GM23248 (cell line): ENCODE data around the gene SEMA3D. TPM values are rescaled to one million over a fixed set of nuclear protein-coding genes. Genes with fewer than 3 reads are reported as not detected.
A peak's percentile ranks its signal among the peaks of the same experiment; 100 is the strongest.

Experiments used
- DNase-seq: peaks from one replicate; pipeline ENCODE4 v3.0.0-alpha.2; 2015
- H2AFZ ChIP-seq: fragments of 200-600 bp; sonication (generic); 2 replicates; pipeline ENCODE4 v1.6.1; 2016; ENCODE audit warnings: antibody characterized with exemption
- H3F3A ChIP-seq: fragments of 200-600 bp; sonication (generic); 2 replicates; pipeline ENCODE4 v1.6.1; 2016; ENCODE audit warnings: mild to moderate bottlenecking, antibody characterized with exemption, mixed run types; ENCODE audit not compliant: insufficient read depth
- H3K27ac ChIP-seq: fragments of 200-600 bp; sonication (generic); 2 replicates; pipeline ENCODE4 v1.5.1; 2016; ENCODE audit warnings: mild to moderate bottlenecking
- H3K27me3 ChIP-seq: fragments of 200-600 bp; sonication (generic); replicated peaks from 2 replicates; pipeline ENCODE4 v1.6.1; 2016; ENCODE audit warnings: mild to moderate bottlenecking; ENCODE audit not compliant: insufficient read depth
- H3K36me3 ChIP-seq: fragments of 200-600 bp; sonication (generic); 2 replicates; pipeline ENCODE4 v1.6.1; 2016; ENCODE audit warnings: low read depth, mild to moderate bottlenecking
- H3K4me1 ChIP-seq: fragments of 200-600 bp; sonication (generic); 2 replicates; pipeline ENCODE4 v1.6.1; 2016; ENCODE audit warnings: mild to moderate bottlenecking; ENCODE audit not compliant: insufficient read depth
- H3K4me2 ChIP-seq: fragments of 200-600 bp; sonication (generic); one replicate; pipeline ENCODE4 v1.6.1; 2016; ENCODE audit warnings: mild to moderate bottlenecking; ENCODE audit not compliant: unreplicated experiment
- H3K4me3 ChIP-seq: fragments of 200-600 bp; sonication (generic); 2 replicates; pipeline ENCODE4 v1.5.1; 2016; ENCODE audit warnings: mild to moderate bottlenecking
- H3K79me2 ChIP-seq: fragments of 200-600 bp; sonication (generic); 2 replicates; pipeline ENCODE4 v1.6.1; 2016; ENCODE audit warnings: mild to moderate bottlenecking; ENCODE audit not compliant: insufficient read depth
- H3K9ac ChIP-seq: fragments of 200-600 bp; sonication (generic); 2 replicates; pipeline ENCODE4 v1.6.1; 2016; ENCODE audit warnings: mild to moderate bottlenecking
- H3K9me2 ChIP-seq: fragments of 200-600 bp; sonication (generic); 2 replicates; pipeline ENCODE4 v1.6.1; 2016; ENCODE audit warnings: mixed run types, mild to moderate bottlenecking, moderate library complexity; ENCODE audit not compliant: insufficient read depth
- H3K9me3 ChIP-seq: fragments of 200-600 bp; sonication (generic); one replicate; pipeline ENCODE4 v1.6.1; 2017; ENCODE audit warnings: low read depth
- H4K20me1 ChIP-seq: fragments of 200-600 bp; sonication (generic); 2 replicates; pipeline ENCODE4 v1.6.0; 2016; ENCODE audit not compliant: insufficient read depth
- EZH2 ChIP-seq: fragments of 200-600 bp; sonication (generic); IDR thresholded peaks from 2 replicates; pipeline ENCODE4 v1.6.1; 2018; ENCODE audit warnings: antibody characterized with exemption, mild to moderate bottlenecking; ENCODE audit not compliant: insufficient read depth, poor library complexity, severe bottlenecking
- EZH2phosphoT487 ChIP-seq: fragments of 200-600 bp; sonication (generic); IDR thresholded peaks from 2 replicates; pipeline ENCODE4 v1.6.1; 2018; ENCODE audit warnings: antibody characterized with exemption, moderate library complexity, mild to moderate bottlenecking, low read depth; ENCODE audit not compliant: insufficient read depth
- WGBS, 2 experiments: methylation state at CpG; one replicate each; pipeline ENCODE4 v1.1.6; 2015 to 2017; ENCODE audit warnings: low lambda C conversion rate in 2 of 2, low coverage in 1 of 2; ENCODE audit errors: missing lambda C conversion rate in 2 of 2; 5-methylcytosine and 5-hydroxymethylcytosine counted together
- in situ Hi-C: fragments of 300-500 bp; cut with MboI; formaldehyde crosslinking; loops from 2 replicates; pipeline ENCODE4 v1.15.0; 2020
- polyA plus RNA-seq: library from polyadenylated mRNA; unstranded; fragments of >200 nt; fragmentation: Nextera tagmentation; extraction: Ambion mirVana; gene quantifications from 2 replicates; pipeline ENCODE4 v1.2.1, GENCODE V29; 2016
- total RNA-seq: library from RNA; depleted of rRNA; stranded (reverse); fragments of >200 nt; shearing (Covaris generic); gene quantifications from 2 replicates; pipeline ENCODE4 v1.2.3, GENCODE V29; 2014

Gene SEMA3D
- total and polyA plus RNA-seq, 2 experiments from 2014 or later: 4.0 to 6.6 TPM

DNA sequence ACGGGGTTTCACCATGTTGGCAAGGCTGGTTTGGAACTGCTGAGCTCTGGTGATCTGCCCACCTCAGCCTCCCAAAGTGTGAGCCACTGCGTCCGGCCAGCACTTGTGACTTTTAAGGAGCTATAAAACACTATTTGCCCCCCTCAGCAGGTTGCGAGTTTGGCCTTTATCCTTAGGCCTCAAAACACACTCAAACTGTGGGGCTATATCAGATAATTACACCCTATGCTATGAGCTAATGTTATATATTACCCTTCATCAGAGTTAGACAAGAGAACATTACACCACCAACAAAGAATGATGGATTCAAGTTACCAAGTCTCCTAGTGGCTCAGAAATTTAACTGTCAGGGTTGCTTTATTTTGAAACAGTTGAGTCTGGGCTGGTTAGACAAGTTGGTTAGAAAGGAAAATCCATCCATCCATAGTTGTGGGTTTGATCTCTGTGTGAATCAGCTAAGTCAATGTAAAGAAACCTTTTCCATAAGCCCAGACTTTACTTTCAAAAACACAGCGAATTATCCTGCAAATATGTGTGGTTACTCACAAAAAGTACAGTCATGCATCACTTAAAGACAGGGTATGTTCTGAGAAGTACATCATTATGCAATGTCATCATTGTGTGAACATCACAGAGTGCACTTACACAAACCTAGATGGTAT, 115.8 kb downstream of the SEMA3D start:
- Histone ChIP-seq H3K4me2 (no peak overlapping the region), H3K79me2 (no peaks in the 10 kb centered on the region), H3K9me3 (no peaks in the 10 kb centered on the region), H3K9ac (no peak overlapping the region), H4K20me1 (no peaks in the 10 kb centered on the region), H3K27me3 (no peaks in the 10 kb centered on the region), H3F3A (peaks cover 8% of the 10 kb centered on the region; the same call in 1 of the 2 replicates), H3K4me1 (peaks cover 11% of the 10 kb centered on the region; the same call in 1 of the 2 replicates), H3K27ac (no peak overlapping the region), H3K36me3 (no peaks in the 10 kb centered on the region), H2AFZ (no peak overlapping the region), H3K9me2 (no peaks in the 10 kb centered on the region), H3K4me3 (no peak overlapping the region)
- no peak for TF ChIP-seq EZH2
- TF ChIP-seq EZH2phosphoT487: no peak
- WGBS, 2 experiments: 84 to 86% methylated on average over 5 of the region's 5 CpGs
- peak; percentile 28 for DNase-seq
- in situ Hi-C loops: no loop called here

DNA sequence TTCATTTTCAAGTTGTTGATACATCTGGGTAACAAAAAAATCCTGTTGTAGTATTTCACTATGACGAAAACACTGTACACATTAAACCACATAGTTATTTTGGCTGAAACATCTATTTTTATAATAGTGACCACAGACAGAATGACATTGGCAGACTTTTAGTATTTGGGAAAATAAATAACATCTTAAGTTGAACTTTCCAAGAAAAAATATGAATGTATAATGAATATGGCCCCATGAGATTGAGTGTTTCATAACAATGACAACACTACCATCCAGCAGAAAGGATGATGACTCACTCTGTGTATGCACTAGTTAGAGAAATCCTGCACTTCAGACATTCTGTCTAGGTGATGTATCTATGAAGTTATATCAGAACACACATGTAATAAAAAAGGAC, 118.1 kb downstream of the SEMA3D start:
- Histone ChIP-seq H3K27ac (no peak overlapping the region), H2AFZ (no peak overlapping the region), H3K4me3 (no peak overlapping the region), H3F3A (peaks cover 8% of the 10 kb centered on the region; the same call in 1 of the 2 replicates), H3K79me2 (no peaks in the 10 kb centered on the region), H3K9ac (no peak overlapping the region), H3K9me3 (no peaks in the 10 kb centered on the region), H3K9me2 (no peaks in the 10 kb centered on the region), H3K27me3 (no peaks in the 10 kb centered on the region), H3K4me1 (peaks cover 11% of the 10 kb centered on the region; the same call in 1 of the 2 replicates), H4K20me1 (no peaks in the 10 kb centered on the region), H3K4me2 (no peak overlapping the region), H3K36me3 (no peaks in the 10 kb centered on the region)
- 16 to 32% methylated on average over 1 of the region's 1 CpG for WGBS, 2 experiments
- in situ Hi-C loops: no loop called here
- DNase-seq: peak; percentile 84
- TF ChIP-seq EZH2 (no peak), EZH2phosphoT487 (no peak)

DNA sequence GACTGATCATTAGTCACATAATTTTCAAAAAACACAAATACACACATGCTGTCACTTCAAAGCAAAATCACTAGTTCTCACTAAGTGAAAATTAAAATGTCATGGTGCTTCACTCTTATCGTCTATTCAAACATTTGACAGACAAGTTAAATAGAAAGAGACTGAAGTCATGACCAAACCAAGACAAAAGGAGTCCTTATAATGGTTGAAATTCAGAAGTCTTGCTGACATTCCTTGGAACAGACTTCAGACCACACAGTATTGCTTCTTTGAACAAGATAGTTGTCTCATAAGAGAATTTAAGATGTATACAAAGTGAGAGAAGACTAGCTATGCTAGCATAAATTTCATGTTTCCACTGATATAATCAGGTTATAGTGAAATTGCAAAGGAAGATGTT, 119.5 kb downstream of the SEMA3D start:
- Histone ChIP-seq H3K36me3 (no peaks in the 10 kb centered on the region), H3K4me1 (peaks cover 11% of the 10 kb centered on the region; the same call in 1 of the 2 replicates), H4K20me1 (no peaks in the 10 kb centered on the region), H3K4me2 (no peak overlapping the region), H3K9me3 (no peaks in the 10 kb centered on the region), H3K9me2 (no peaks in the 10 kb centered on the region), H3K27me3 (no peaks in the 10 kb centered on the region), H3K27ac (no peak overlapping the region), H3F3A (peaks cover 8% of the 10 kb centered on the region; the same call in 1 of the 2 replicates), H3K79me2 (no peaks in the 10 kb centered on the region), H3K4me3 (no peak overlapping the region), H3K9ac (no peak overlapping the region), H2AFZ (no peak overlapping the region)
- DNase-seq: no peak
- no peak for TF ChIP-seq EZH2phosphoT487
- TF ChIP-seq EZH2: no peak
- in situ Hi-C loops: no loop called here
- 45 to 72% methylated on average over 1 of the region's 1 CpG for WGBS, 2 experiments

DNA sequence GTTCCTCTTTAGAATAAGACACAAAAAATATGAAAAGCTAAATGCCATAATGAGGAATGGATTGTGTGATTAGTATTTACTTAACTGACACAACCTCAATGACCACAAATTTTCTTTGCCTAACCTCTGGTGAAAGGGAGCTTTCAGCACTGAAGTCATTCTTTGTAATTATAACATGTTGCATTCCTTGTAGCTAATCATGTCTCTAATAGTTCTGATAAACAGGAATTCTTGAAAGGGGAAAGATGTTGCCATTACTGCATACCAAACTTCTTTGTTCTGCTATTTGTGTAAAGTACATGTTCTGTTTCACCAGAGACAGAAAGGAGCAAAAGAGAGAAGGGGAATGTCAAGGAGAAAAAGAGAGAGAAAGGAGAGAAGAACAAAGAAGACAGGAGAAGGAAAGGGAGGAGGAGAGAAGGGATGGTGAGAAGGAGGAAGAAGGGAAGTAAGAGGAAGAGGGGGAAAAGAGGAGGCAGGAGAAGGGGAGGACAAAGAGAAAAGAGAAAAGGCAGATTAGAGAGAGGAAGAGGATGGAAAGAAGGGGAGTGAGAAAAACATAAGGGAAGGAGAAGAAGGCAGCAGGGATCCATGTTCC, 120.9 kb downstream of the SEMA3D start:
- no peak overlapping the region for H3K9ac ChIP-seq
- TF ChIP-seq EZH2phosphoT487: peak; percentile 70; the same call in 1 of the 2 replicates
- TF ChIP-seq EZH2: no peak
- H3K4me1 ChIP-seq: peaks cover 11% of the 10 kb centered on the region; the same call in 1 of the 2 replicates
- no peaks in the 10 kb centered on the region for H3K27me3 ChIP-seq
- no peaks in the 10 kb centered on the region for H3K36me3 ChIP-seq
- no peaks in the 10 kb centered on the region for H3K9me3 ChIP-seq
- no peaks in the 10 kb centered on the region for H3K9me2 ChIP-seq
- H3K4me3 ChIP-seq: no peak overlapping the region
- no peak overlapping the region for H3K27ac ChIP-seq
- no peak for DNase-seq
- H2AFZ ChIP-seq: no peak overlapping the region
- H3K79me2 ChIP-seq: no peaks in the 10 kb centered on the region
- H3F3A ChIP-seq: peaks cover under 1% of the 10 kb centered on the region; the same call in 1 of the 2 replicates
- H3K4me2 ChIP-seq: no peak overlapping the region
- no peaks in the 10 kb centered on the region for H4K20me1 ChIP-seq
- in situ Hi-C loops: no loop called here
